ENCODE data around the gene TMEM72. TPM values are rescaled to one million over a fixed set of nuclear protein-coding genes. Genes with fewer than 3 reads are reported as not detected.

TMEM72 gene
- polyA plus RNA-seq, 1 experiment, result not detected

GRCh38 chr10:44977287-44978212 lies 66.4 kb downstream of the TMEM72 start:
- peak overlapping the region; percentile 12; the same call in 1 of the 2 replicates for H3K4me3 ChIP-seq (ENCODE audit: low read depth, low read length)
- CTCF ChIA-PET, result interaction anchor here (0.9 to 4.1 kb wide), 6 partner anchors 9 to 106 kb away, joined by 3 to 32 read pairs (median 3); partner anchors contain the start of gene ZNF22
- POLR2A ChIA-PET, result interaction anchor here (0.6 kb wide), 1 partner anchor 1295 kb away, joined by 3 read pairs; no protein-coding TSS in a partner anchor
- no peak for TF ChIP-seq CTCF (IDR thresholded peaks at IDR 0.05; ENCODE audit: insufficient read depth, low read depth, low read length)
- DNase-seq (ENCODE audit: low read depth), result no peak
- no peaks in the 10 kb centered on the region for H3K36me3 ChIP-seq (ENCODE audit: control insufficient read depth, insufficient read depth, low read length)
- H3K27me3 ChIP-seq (ENCODE audit: control insufficient read depth, insufficient read depth, low read length), result no peaks in the 10 kb centered on the region

GRCh38 chr10:44978213-44978569 lies 67.1 kb downstream of the TMEM72 start:
- ChIA-PET POLR2A (no interaction called here), CTCF (interaction anchor here (0.9 to 4.1 kb wide), 5 partner anchors 10 to 107 kb away, joined by 3 to 32 read pairs (median 3); partner anchors contain the start of gene ZNF22)
- DNase-seq (ENCODE audit: low read depth), result no peak
- no peak for TF ChIP-seq CTCF (IDR thresholded peaks at IDR 0.05; ENCODE audit: insufficient read depth, low read depth, low read length)
- no peaks in the 10 kb centered on the region for H3K36me3 ChIP-seq (ENCODE audit: control insufficient read depth, insufficient read depth, low read length)
- H3K27me3 ChIP-seq (ENCODE audit: control insufficient read depth, insufficient read depth, low read length), result no peaks in the 10 kb centered on the region
- peak overlapping the region; percentile 28 for H3K4me3 ChIP-seq (ENCODE audit: low read depth, low read length)

GRCh38 chr10:44978570-44979280 lies 67.6 kb downstream of the TMEM72 start, which contains the start of gene DEPP1:
DEPP1 (minus strand) TSS chr10:44978809; CDS start chr10:44978030, 779 bp downstream.
- DNase-seq (ENCODE audit: low read depth), result peak; percentile 24
- Histone ChIP-seq H3K4me3 (ENCODE audit: low read depth, low read length) (peak within 1 kb of the TSS; percentile 28), H3K27me3 (ENCODE audit: control insufficient read depth, insufficient read depth, low read length) (no peaks in the 10 kb centered on the region), H3K36me3 (ENCODE audit: control insufficient read depth, insufficient read depth, low read length) (no peaks in the 10 kb centered on the region)
- 0 out of 2 replicates have a peak, but pooled peaks have one; percentile 19 for TF ChIP-seq CTCF (IDR thresholded peaks at IDR 0.05; ENCODE audit: insufficient read depth, low read depth, low read length)
- CTCF ChIA-PET, result interaction anchor here (0.8 to 4.1 kb wide), 7 partner anchors 10 to 107 kb away, joined by 3 to 32 read pairs (median 3); partner anchors contain the start of gene ZNF22
- POLR2A ChIA-PET, result no interaction called here

GRCh38 chr10:44979281-44980191 lies 68.4 kb downstream of the TMEM72 start:
- H3K27me3 ChIP-seq (ENCODE audit: control insufficient read depth, insufficient read depth, low read length), result no peaks in the 10 kb centered on the region
- CTCF ChIA-PET, result interaction anchor here (0.6 to 4.1 kb wide), 5 partner anchors 11 to 89 kb away, joined by 3 to 32 read pairs (median 3); no protein-coding TSS in a partner anchor
- no peak for TF ChIP-seq CTCF (IDR thresholded peaks at IDR 0.05; ENCODE audit: insufficient read depth, low read depth, low read length)
- no peak overlapping the region for H3K4me3 ChIP-seq (ENCODE audit: low read depth, low read length)
- no peaks in the 10 kb centered on the region for H3K36me3 ChIP-seq (ENCODE audit: control insufficient read depth, insufficient read depth, low read length)
- POLR2A ChIA-PET, result no interaction called here
- DNase-seq (ENCODE audit: low read depth), result no peak

Data from BJ (cell line).